IMR-90 (cell line): Measurements from ENCODE around the gene PSKH1. TPM values are rescaled to one million over a fixed set of nuclear protein-coding genes. Genes with fewer than 3 reads are reported as not detected.
"Not testable (repeated sequence)": the region's sequence is repeated elsewhere in the genome, so short reads cannot be mapped to it uniquely, and the experiment has no call there.

Experiments
- ATAC-seq: fragments of 200-7000 bp; cut with Tn5 transposase; 2 replicates; pipeline ENCODE4 v1.9.1; 2020; ENCODE audit warnings: low read depth, mild to moderate bottlenecking, moderate library complexity
- BruUV-seq: library from RNA; stranded (reverse); fragments of 400-500 nt; replicated peaks from 2 replicates; lab custom pipeline; 2021; lab: Mats Ljungman, UMichigan
- CTCF ChIA-PET: fragments of 300-600 bp; formaldehyde crosslinking; extraction: SDS; loops from one replicate; lab custom pipeline; 2021; ENCODE audit warnings: antibody characterized with exemption; lab: Yijun Ruan, JAX
- POLR2A ChIA-PET: fragments of 300-600 bp; sonication (Branson Sonifier 250); formaldehyde crosslinking; loops from one replicate; lab custom pipeline; 2022; ENCODE audit warnings: antibody characterized with exemption; ENCODE audit not compliant: unreplicated experiment; lab: Charles Lee
- DNase-seq: peaks from one replicate; pipeline ENCODE4 v3.0.0; 2013
- H2AFZ ChIP-seq: replicated peaks from 2 replicates; pipeline ENCODE3; 2013; ENCODE audit warnings: low read length, mild to moderate bottlenecking; ENCODE audit not compliant: poor library complexity
- H2AK5ac ChIP-seq: 2 replicates; pipeline ENCODE4 v1.6.1; 2013; ENCODE audit warnings: low read depth, low read length, inconsistent platforms
- H2AK9ac ChIP-seq: replicated peaks from 2 replicates; pipeline ENCODE3; 2013; ENCODE audit warnings: mild to moderate bottlenecking, low read depth, low read length, moderate library complexity; ENCODE audit not compliant: poor library complexity
- H2BK120ac ChIP-seq: 2 replicates; pipeline ENCODE4 v1.6.1; 2013; ENCODE audit warnings: low read depth, low read length, inconsistent platforms
- H2BK15ac ChIP-seq: 3 replicates; pipeline ENCODE4 v1.6.1; 2013; ENCODE audit warnings: low read depth, low read length, inconsistent platforms
- H2BK20ac ChIP-seq: 2 replicates; pipeline ENCODE4 v1.6.1; 2013; ENCODE audit warnings: low read depth, mild to moderate bottlenecking, inconsistent platforms, low read length, moderate library complexity
- H2BK5ac ChIP-seq: 2 replicates; pipeline ENCODE4 v1.6.1; 2013; ENCODE audit warnings: mild to moderate bottlenecking, low read depth, low read length, inconsistent platforms; ENCODE audit not compliant: poor library complexity, severe bottlenecking
- H3K14ac ChIP-seq: replicated peaks from 2 replicates; pipeline ENCODE4 v1.6.1; 2013; ENCODE audit warnings: low read depth, low read length, inconsistent platforms
- H3K18ac ChIP-seq: 2 replicates; pipeline ENCODE4 v1.6.1; 2013; ENCODE audit warnings: low read depth, low read length, control low read depth
- H3K23ac ChIP-seq: 2 replicates; pipeline ENCODE4 v1.6.1; 2013; ENCODE audit warnings: low read depth, low read length, inconsistent platforms
- H3K27ac ChIP-seq: 2 replicates; pipeline ENCODE4 v1.5.1; 2013; ENCODE audit warnings: mild to moderate bottlenecking, control low read depth, low read length; ENCODE audit not compliant: insufficient read depth
- H3K27me3 ChIP-seq: 2 replicates; pipeline ENCODE4 v1.6.1; 2013; ENCODE audit warnings: low read length; ENCODE audit not compliant: control insufficient read depth, insufficient read depth
- H3K36me3 ChIP-seq: 2 replicates; pipeline ENCODE4 v1.6.1; 2013; ENCODE audit warnings: low read length, mixed read lengths; ENCODE audit not compliant: control insufficient read depth, insufficient read depth
- H3K4ac ChIP-seq: 2 replicates; pipeline ENCODE4 v1.6.1; 2013; ENCODE audit warnings: low read depth, low read length, inconsistent platforms
- H3K4me1 ChIP-seq: 2 replicates; pipeline ENCODE4 v1.6.1; 2013; ENCODE audit warnings: low read length, mixed read lengths; ENCODE audit not compliant: control insufficient read depth, insufficient read depth
- H3K4me2 ChIP-seq: 2 replicates; pipeline ENCODE4 v1.6.1; 2013; ENCODE audit warnings: low read depth, mild to moderate bottlenecking, control low read depth, low read length, moderate library complexity
- H3K4me3 ChIP-seq: 2 replicates; pipeline ENCODE4 v1.5.1; 2013; ENCODE audit warnings: low read depth, mild to moderate bottlenecking, control low read depth, low read length, moderate library complexity; ENCODE audit not compliant: insufficient read depth
- H3K56ac ChIP-seq: 2 replicates; pipeline ENCODE4 v1.6.1; 2013; ENCODE audit warnings: low read length, inconsistent platforms; ENCODE audit not compliant: insufficient read depth; ENCODE audit errors: extremely low read depth
- H3K79me1 ChIP-seq, 2 experiments: 2 replicates each; pipeline ENCODE4 v1.6.1; 2013; ENCODE audit warnings: low read length in 2 of 2, inconsistent platforms in 1 of 2, low read depth in 1 of 2
- H3K9ac ChIP-seq: 2 replicates; pipeline ENCODE4 v1.6.1; 2013; ENCODE audit warnings: low read depth, low read length, control low read depth
- H3K9me1 ChIP-seq: 2 replicates; pipeline ENCODE4 v1.6.1; 2013; ENCODE audit warnings: low read length, inconsistent platforms; ENCODE audit not compliant: insufficient read depth
- H3K9me3 ChIP-seq: 2 replicates; pipeline ENCODE4 v1.6.1; 2013; ENCODE audit warnings: low read length; ENCODE audit not compliant: control insufficient read depth, insufficient read depth
- H4K20me1 ChIP-seq: 2 replicates; pipeline ENCODE4 v1.6.1; 2013; ENCODE audit warnings: low read length, inconsistent platforms; ENCODE audit not compliant: insufficient read depth
- H4K5ac ChIP-seq: 2 replicates; pipeline ENCODE4 v1.6.1; 2013; ENCODE audit warnings: mild to moderate bottlenecking, low read depth, low read length, control low read depth
- H4K8ac ChIP-seq, 2 experiments: 2 replicates each; pipeline ENCODE4 v1.6.1; 2013; ENCODE audit warnings: low read depth in 2 of 2, low read length in 2 of 2, control low read depth in 1 of 2, inconsistent platforms in 1 of 2
- H4K91ac ChIP-seq: 2 replicates; pipeline ENCODE4 v1.6.1; 2013; ENCODE audit warnings: low read depth, low read length, inconsistent platforms; ENCODE audit not compliant: insufficient read depth
- WGBS, 2 experiments: methylation state at CpG; one replicate each; pipeline versions ENCODE4 v1.1.5 to v1.1.7; 2013; ENCODE audit warnings: missing lambda C conversion rate in 2 of 2; ENCODE audit not compliant: insufficient read length in 1 of 2; ENCODE audit errors: extremely low coverage in 2 of 2; 5-methylcytosine and 5-hydroxymethylcytosine counted together
- dilution Hi-C: fragments of 300-500 bp; cut with HindIII; formaldehyde crosslinking; loops from one replicate; pipeline ENCODE4 v1.14.3; 2018; ENCODE audit warnings: low sequenced_read_pairs; ENCODE audit not compliant: unreplicated experiment
- in situ Hi-C: fragments of 300-500 bp; cut with MboI; formaldehyde crosslinking; loops from 3 replicates; pipeline ENCODE4 v1.14.3; 2019; ENCODE audit warnings: low sequenced_read_pairs, inconsistent platforms, mixed read lengths
- intact Hi-C: fragments of 100-400 bp; cut with micrococcal nuclease; formaldehyde crosslinking; loops from 2 replicates; pipeline ENCODE4 v1.10.0; 2022
- polyA plus RNA-seq, 3 experiments: library from polyadenylated mRNA; depleted of rRNA; stranded (reverse); fragments of >200 nt; gene quantifications; 2 replicates each; pipeline ENCODE4 v1.2.3, GENCODE V29; 2012; ENCODE audit warnings: low replicate concordance in 1 of 3
- total RNA-seq: library from RNA; depleted of rRNA; stranded (reverse); fragments of >200 nt; gene quantifications from 2 replicates; pipeline ENCODE4 v1.2.3, GENCODE V29; 2012

Gene PSKH1
- total and polyA plus RNA-seq, 2 of the 4 experiments (the other 2 are of a cell fraction): 11.5 to 26.7 TPM

DNA sequence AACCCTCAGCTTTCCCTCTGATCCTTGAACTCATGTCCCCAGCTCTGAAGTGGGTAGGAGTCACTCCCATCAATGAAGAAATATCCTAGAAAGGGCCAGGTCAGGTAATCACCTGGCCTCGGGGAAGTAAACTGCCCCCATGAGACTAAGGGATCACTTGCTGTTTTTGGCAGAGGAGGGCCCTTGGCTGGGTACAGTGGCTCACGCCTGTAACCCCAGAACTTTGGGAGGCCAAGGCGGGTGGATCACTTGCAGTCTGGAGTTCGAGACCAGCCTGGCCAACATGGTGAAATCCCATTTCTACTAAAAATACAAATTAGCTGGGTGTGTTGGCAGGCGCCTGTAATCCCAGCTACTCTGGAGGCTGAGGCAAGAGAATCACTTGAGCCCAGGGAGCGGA is 29.0 kb upstream of the PSKH1 start:
- dilution Hi-C loops, H3K9me3 ChIP-seq, H2BK15ac ChIP-seq, H4K91ac ChIP-seq, DNase-seq, ATAC-seq, BruUV-seq, H3K4ac ChIP-seq, H2AK9ac ChIP-seq, H3K23ac ChIP-seq, H2BK5ac ChIP-seq, H2AK5ac ChIP-seq, H3K18ac ChIP-seq, H2BK120ac ChIP-seq, H3K56ac ChIP-seq, H2BK20ac ChIP-seq, H3K27ac ChIP-seq, H3K14ac ChIP-seq, H3K27me3 ChIP-seq, H4K5ac ChIP-seq, POLR2A ChIA-PET, H3K9ac ChIP-seq, H3K4me2 ChIP-seq, H3K4me3 ChIP-seq, H4K8ac ChIP-seq, in situ Hi-C loops, H2AFZ ChIP-seq: not testable (repeated sequence)
- H4K20me1 ChIP-seq: peaks cover 71% of the 10 kb centered on the region
- intact Hi-C loops: loop anchor here (2.0 kb wide), 1 partner anchor 47 kb away; no protein-coding TSS in a partner anchor
- H3K4me1 ChIP-seq: peaks cover 20% of the 10 kb centered on the region
- 100% methylated on average over 1 of the region's 6 CpGs; no CpG with 5 or more reads in 1 of the 2 experiments for WGBS, 2 experiments
- H3K79me1 ChIP-seq: peaks cover 58 to 72% of the 10 kb centered on the region in 2 experiments
- H3K9me1 ChIP-seq: peaks cover 49% of the 10 kb centered on the region
- peaks cover 36% of the 10 kb centered on the region for H3K36me3 ChIP-seq
- CTCF ChIA-PET: interaction anchor here (1.2 kb wide), 1 partner anchor 21 kb away, joined by 3 read pairs; no protein-coding TSS in a partner anchor
